Metanephros (tissue), 2 donors: ENCODE measurements around the gene BTBD2. TPM values are rescaled to one million over a fixed set of nuclear protein-coding genes. Genes with fewer than 3 reads are reported as not detected.

Experiments used
- small RNA-seq: library from RNA; depleted of rRNA; stranded (forward); fragments of <200 nt; gene quantifications from one replicate; pipeline ENCODE3, GENCODE V24; 2014; ENCODE audit warnings: low replicate concordance
- total RNA-seq: library from RNA; depleted of rRNA; stranded (reverse); fragments of >200 nt; gene quantifications from one replicate; pipeline ENCODE4 v1.2.3, GENCODE V29; 2014

BTBD2 gene
- 90.8 TPM for total RNA-seq

GRCh38 chr19:2015608-2015950 lies at the start of gene BTBD2:
TSS of gene BTBD2 (minus strand) at chr19:2015714. CDS start at chr19:2015703, 11 bp downstream.

GRCh38 chr19:2050991-2051772 lies 35.7 kb upstream of the BTBD2 start, which contains the start of gene MKNK2:
TSS of gene MKNK2 (minus strand) at chr19:2051244. CDS start at chr19:2050851, 393 bp downstream.

GRCh38 chr19:1941146-1942077 lies 74.1 kb downstream of the BTBD2 start, which contains the start of gene CSNK1G2:
TSS of gene CSNK1G2 (plus strand) at chr19:1941172. CDS start at chr19:1969773, 28,601 bp downstream.

Small RNA genes lying within 50 kb of the gene (small RNA-seq; reads per million reads assigned to genes)
- not detected for gene AC007136.1

Other genes starting within 250 kb of the BTBD2 start
- gene ATP8B3, start 203.4 kb downstream of the BTBD2 start, total RNA-seq = 1.9 TPM
- gene REXO1, start 167.2 kb downstream of the BTBD2 start, total RNA-seq = 30.2 TPM
- gene KLF16, start 152.1 kb downstream of the BTBD2 start, total RNA-seq = 9.1 TPM
- gene ABHD17A, start 130.2 kb downstream of the BTBD2 start, total RNA-seq = 64.2 TPM
- gene ADAT3, start 110.3 kb downstream of the BTBD2 start, total RNA-seq = 5.8 TPM
- 67.3 TPM for gene SCAMP4, start 110.3 kb downstream of the BTBD2 start, total RNA-seq
- 61.0 TPM for gene CSNK1G2, start 74.5 kb downstream of the BTBD2 start, total RNA-seq
- 95.7 TPM for gene MKNK2, start 35.5 kb upstream of the BTBD2 start, total RNA-seq
- gene MOB3A, start 80.6 kb upstream of the BTBD2 start, total RNA-seq = 30.0 TPM
- 8.6 TPM for gene IZUMO4, start 81.2 kb upstream of the BTBD2 start, total RNA-seq
- gene AP3D1, start 135.9 kb upstream of the BTBD2 start, total RNA-seq = 88.5 TPM
- 22.6 TPM for gene DOT1L, start 148.2 kb upstream of the BTBD2 start, total RNA-seq
- 85.9 TPM for gene PLEKHJ1, start 220.6 kb upstream of the BTBD2 start, total RNA-seq
- gene SF3A2, start 221.1 kb upstream of the BTBD2 start, total RNA-seq = 89.5 TPM
- gene AMH, start 233.6 kb upstream of the BTBD2 start, total RNA-seq = 1.3 TPM
- gene JSRP1, start 240.7 kb upstream of the BTBD2 start, total RNA-seq = 12.8 TPM